Natural killer cell (primary cell): ENCODE results near the gene BLOC1S5. TPM values are rescaled to one million over a fixed set of nuclear protein-coding genes. Genes with fewer than 3 reads are reported as not detected.

Experiments
- ATAC-seq, 3 donors: fragments of 150-1000 bp in 2 of 3; fragments of 200-7000 bp in 1 of 3; cut with Tn5 transposase; 1 replicate in 1 of 3; 2 replicates in 2 of 3; pipeline ENCODE4 v1.10.0; 2021; ENCODE audit warnings: mild to moderate bottlenecking in 2 of 3, moderate library complexity in 2 of 3
- DNase-seq, 2 donors: peaks; one replicate each; pipeline versions ENCODE4 v3.0.0 to v3.0.0-alpha.2; 2013 to 2021; ENCODE audit warnings: mixed read lengths in 1 of 2
- H3K27ac ChIP-seq: one replicate; pipeline ENCODE4 v1.5.1; 2013; ENCODE audit warnings: mild to moderate bottlenecking, low read length
- H3K27me3 ChIP-seq: one replicate; pipeline ENCODE4 v1.6.1; 2013; ENCODE audit warnings: low read length; ENCODE audit not compliant: control insufficient read depth, insufficient read depth
- H3K36me3 ChIP-seq: one replicate; pipeline ENCODE4 v1.6.1; 2013; ENCODE audit warnings: low read length; ENCODE audit not compliant: control insufficient read depth, insufficient read depth
- H3K4me1 ChIP-seq: one replicate; pipeline ENCODE4 v1.6.1; 2013; ENCODE audit warnings: low read length; ENCODE audit not compliant: control insufficient read depth, insufficient read depth
- H3K4me3 ChIP-seq: one replicate; pipeline ENCODE4 v1.5.1; 2013; ENCODE audit warnings: low read length
- H3K9me3 ChIP-seq: one replicate; pipeline ENCODE4 v1.6.1; 2013; ENCODE audit warnings: low read length; ENCODE audit not compliant: control insufficient read depth, insufficient read depth
- H3K27ac Mint-ChIP-seq, 2 donors: one replicate each; pipeline ENCODE4 v1.8.0; 2022; ENCODE audit warnings: mild to moderate bottlenecking in 2 of 2, mixed read lengths in 2 of 2, moderate library complexity in 1 of 2
- H3K27me3 Mint-ChIP-seq, 2 donors: one replicate each; pipeline ENCODE4 v1.8.0; 2022; ENCODE audit warnings: low read depth in 2 of 2, mixed read lengths in 2 of 2
- H3K36me3 Mint-ChIP-seq: one replicate; pipeline ENCODE4 v1.8.0; 2022; ENCODE audit warnings: mixed read lengths
- H3K4me1 Mint-ChIP-seq, 2 donors: one replicate each; pipeline ENCODE4 v1.8.0; 2022; ENCODE audit warnings: mixed read lengths in 2 of 2
- H3K4me3 Mint-ChIP-seq: one replicate; pipeline ENCODE4 v1.8.0; 2022; ENCODE audit warnings: mild to moderate bottlenecking, moderate library complexity, mixed read lengths
- H3K9me3 Mint-ChIP-seq, 2 donors: one replicate each; pipeline ENCODE4 v1.8.0; 2022; ENCODE audit warnings: mixed read lengths in 2 of 2
- CTCF ChIP-seq: fragments of 200-600 bp; IDR thresholded peaks from one replicate; pipeline ENCODE4 v1.8.0; 2022; ENCODE audit warnings: antibody characterized with exemption
- WGBS: methylation state at CpG from one replicate; pipeline ENCODE4 v1.1.7; 2013; ENCODE audit warnings: missing lambda C conversion rate; ENCODE audit not compliant: insufficient coverage; 5-methylcytosine and 5-hydroxymethylcytosine counted together
- intact Hi-C: fragments of 100-400 bp; cut with micrococcal nuclease; formaldehyde crosslinking; loops from one replicate; pipeline ENCODE4 v1.14.2; 2022
- total RNA-seq, 4 donors: library from RNA; stranded (reverse); fragments of 120-200 nt in 1 of 4; gene quantifications; one replicate each; pipeline versions ENCODE4 v1.2.3 to v1.2.4, GENCODE V29; 2013 to 2022

Gene BLOC1S5
- total RNA-seq, 3 donors from 2014 or later (not counting 1 experiment from before 2014, with no cell fraction given), result 11.2 to 15.9 (median 15.4) TPM

DNA sequence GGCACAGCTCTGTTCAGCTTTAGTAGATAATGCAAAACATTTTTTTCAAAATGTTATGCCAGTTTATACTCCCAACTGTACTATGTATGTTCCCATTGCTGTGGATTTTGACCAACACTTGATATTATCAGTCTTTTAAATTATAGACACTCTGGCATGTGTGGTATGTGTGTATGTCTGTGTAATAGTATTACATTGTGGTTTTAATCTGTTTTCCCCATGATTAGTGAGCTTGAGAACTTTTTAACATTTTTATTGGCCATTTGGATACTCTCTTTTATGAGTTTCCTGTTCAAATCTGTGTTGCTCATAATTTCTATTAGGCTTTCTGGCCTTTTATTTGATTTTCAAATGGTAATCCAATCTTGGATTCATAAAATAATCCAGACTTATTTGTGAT lies 84.4 kb downstream of the BLOC1S5 start:
- H3K27ac ChIP-seq, result no peak overlapping the region
- H3K4me3 Mint-ChIP-seq, result no peak overlapping the region
- no peak overlapping the region for H3K4me3 ChIP-seq
- no peaks in the 10 kb centered on the region for H3K4me1 ChIP-seq
- no peaks in the 10 kb centered on the region for H3K9me3 Mint-ChIP-seq
- no peak overlapping the region for H3K27ac Mint-ChIP-seq
- no peaks in the 10 kb centered on the region for H3K36me3 Mint-ChIP-seq
- no peak for TF ChIP-seq CTCF
- intact Hi-C loops, result no loop called here
- H3K27me3 Mint-ChIP-seq, result peaks cover 5 to 19% of the 10 kb centered on the region in 2 donors
- H3K9me3 ChIP-seq, result no peaks in the 10 kb centered on the region
- H3K4me1 Mint-ChIP-seq, result peaks cover 0 to 7% of the 10 kb centered on the region in 2 donors
- DNase-seq (no peak), ATAC-seq (no peak)
- no peaks in the 10 kb centered on the region for H3K36me3 ChIP-seq
- H3K27me3 ChIP-seq, result no peaks in the 10 kb centered on the region

DNA sequence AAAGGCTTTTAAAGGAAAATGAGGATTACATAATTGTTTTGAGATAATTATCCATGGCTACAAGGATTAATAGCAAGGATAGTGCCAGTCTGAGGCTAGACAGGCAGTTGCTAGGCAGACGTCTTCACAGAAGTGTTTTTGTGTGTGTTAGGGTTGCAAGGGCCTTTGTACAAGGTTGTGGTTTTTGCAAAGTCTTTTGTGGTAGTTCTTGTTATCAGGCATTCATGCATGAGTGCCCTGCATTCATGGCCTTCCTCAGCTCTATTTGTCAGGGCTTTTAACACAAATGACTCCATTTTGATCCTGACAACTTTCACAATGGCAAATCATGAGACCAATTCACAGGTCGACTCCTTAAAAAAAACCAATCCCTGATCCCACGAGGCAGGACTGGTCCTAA lies 85.5 kb downstream of the BLOC1S5 start:
- H3K9me3 Mint-ChIP-seq, result no peaks in the 10 kb centered on the region
- ATAC-seq (no peak), DNase-seq (no peak)
- peaks cover 5 to 30% of the 10 kb centered on the region in 2 donors for H3K27me3 Mint-ChIP-seq
- no peak overlapping the region for H3K27ac ChIP-seq
- H3K27ac Mint-ChIP-seq, result no peak overlapping the region
- H3K9me3 ChIP-seq, result no peaks in the 10 kb centered on the region
- intact Hi-C loops, result no loop called here
- H3K27me3 ChIP-seq, result no peaks in the 10 kb centered on the region
- no peak overlapping the region for H3K4me3 ChIP-seq
- H3K36me3 ChIP-seq, result no peaks in the 10 kb centered on the region
- TF ChIP-seq CTCF, result no peak
- 60% methylated on average over 3 of the region's 3 CpGs for WGBS
- H3K4me3 Mint-ChIP-seq, result no peak overlapping the region
- H3K36me3 Mint-ChIP-seq, result no peaks in the 10 kb centered on the region
- no peaks in the 10 kb centered on the region for H3K4me1 ChIP-seq
- H3K4me1 Mint-ChIP-seq, result peaks cover 0 to 7% of the 10 kb centered on the region in 2 donors

DNA sequence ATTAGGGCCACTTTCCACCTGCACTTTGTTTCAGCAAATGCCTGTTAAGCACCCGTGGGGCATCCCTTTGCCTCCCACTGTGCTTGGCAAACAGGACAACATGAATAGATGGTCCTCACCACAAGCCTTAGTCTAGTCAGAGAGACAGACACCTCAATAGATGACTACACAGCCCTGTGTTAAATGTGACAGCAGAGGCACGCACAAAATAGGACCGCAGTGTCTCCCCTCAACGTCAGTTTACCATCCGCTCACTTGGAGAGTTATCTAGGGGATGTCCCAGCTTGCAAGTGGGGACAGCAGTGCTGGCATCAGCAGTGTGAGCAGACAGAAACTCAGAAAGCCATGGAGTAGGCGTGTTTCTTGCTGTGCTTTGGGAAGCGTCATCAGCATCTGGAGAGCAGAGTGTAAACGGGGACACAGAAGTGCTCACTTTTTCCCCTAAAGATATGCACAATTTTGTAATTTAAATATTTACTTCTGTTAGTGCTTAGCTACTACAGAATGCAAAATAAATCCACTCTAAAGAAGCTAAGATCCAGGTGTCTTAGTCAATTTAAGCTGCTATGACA lies 87.6 kb downstream of the BLOC1S5 start:
- H3K4me1 Mint-ChIP-seq, result peaks cover 0 to 7% of the 10 kb centered on the region in 2 donors
- intact Hi-C loops, result no loop called here
- H3K27ac ChIP-seq, result no peak overlapping the region
- no peaks in the 10 kb centered on the region for H3K36me3 ChIP-seq
- no peak overlapping the region for H3K27ac Mint-ChIP-seq
- no peaks in the 10 kb centered on the region for H3K4me1 ChIP-seq
- peaks cover 5 to 30% of the 10 kb centered on the region in 2 donors for H3K27me3 Mint-ChIP-seq
- no peaks in the 10 kb centered on the region for H3K9me3 Mint-ChIP-seq
- ATAC-seq, result no peak
- no peak for DNase-seq
- WGBS, result 91% methylated on average over 7 of the region's 8 CpGs
- no peaks in the 10 kb centered on the region for H3K27me3 ChIP-seq
- no peak for TF ChIP-seq CTCF
- no peaks in the 10 kb centered on the region for H3K36me3 Mint-ChIP-seq
- no peak overlapping the region for H3K4me3 Mint-ChIP-seq
- H3K4me3 ChIP-seq, result no peak overlapping the region
- H3K9me3 ChIP-seq, result no peaks in the 10 kb centered on the region

GRCh38 chr6:7975764-7976146 lies 88.4 kb downstream of the BLOC1S5 start:
- H3K27ac ChIP-seq, result no peak overlapping the region
- peaks cover 0 to 7% of the 10 kb centered on the region in 2 donors for H3K4me1 Mint-ChIP-seq
- no peak overlapping the region for H3K4me3 ChIP-seq
- no peak for ATAC-seq
- no peak for DNase-seq
- no peaks in the 10 kb centered on the region for H3K36me3 Mint-ChIP-seq
- WGBS, result 18% methylated on average over 8 of the region's 8 CpGs
- no peaks in the 10 kb centered on the region for H3K9me3 Mint-ChIP-seq
- no peak overlapping the region for H3K27ac Mint-ChIP-seq
- peaks cover 5 to 30% of the 10 kb centered on the region in 2 donors for H3K27me3 Mint-ChIP-seq
- no peaks in the 10 kb centered on the region for H3K36me3 ChIP-seq
- intact Hi-C loops, result no loop called here
- no peaks in the 10 kb centered on the region for H3K9me3 ChIP-seq
- no peak overlapping the region for H3K4me3 Mint-ChIP-seq
- H3K27me3 ChIP-seq, result no peaks in the 10 kb centered on the region
- no peak for TF ChIP-seq CTCF
- no peaks in the 10 kb centered on the region for H3K4me1 ChIP-seq
